ENCODE data around the gene GLI3. TPM values are rescaled to one million over a fixed set of nuclear protein-coding genes. Genes with fewer than 3 reads are reported as not detected.

The GLI3 gene
- total RNA-seq, 1 donor from 2014 or later = 27.7 TPM

DNA sequence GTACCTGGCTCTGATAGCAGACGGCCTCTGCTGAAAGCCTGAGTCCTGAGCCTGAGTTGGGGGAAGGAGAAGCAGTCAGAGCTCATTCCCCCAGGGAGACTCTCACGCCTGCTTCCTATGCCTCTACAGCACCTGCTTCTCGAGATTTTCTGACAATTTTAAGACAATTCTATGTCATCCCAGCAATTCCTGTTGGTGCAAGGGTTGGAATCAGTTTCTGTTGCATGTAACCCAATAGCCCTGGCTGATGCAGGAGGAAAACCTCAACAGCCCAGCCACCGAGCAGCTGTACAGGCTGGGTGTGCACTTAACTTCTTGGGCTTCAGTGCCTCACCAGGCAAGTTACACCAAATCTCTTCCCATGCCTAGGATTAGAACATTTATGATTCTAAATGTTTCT lies 134.7 kb downstream of the GLI3 start:
- Histone ChIP-seq H3K79me2 (ENCODE audit: insufficient read depth, low read length) (no peaks in the 10 kb centered on the region), H3K27me3 (ENCODE audit: insufficient read depth, low read length) (no peaks in the 10 kb centered on the region), H3K4me2 (ENCODE audit: low read length) (no peak overlapping the region), H3K36me3 (ENCODE audit: insufficient read depth, low read length) (no peaks in the 10 kb centered on the region), H3K9me3 (ENCODE audit: insufficient read depth, low read depth, low read length) (no peaks in the 10 kb centered on the region), H3K4me1 (ENCODE audit: insufficient read depth, low read length) (peaks cover 8% of the 10 kb centered on the region), H2AFZ (ENCODE audit: low read depth, low read length) (no peak overlapping the region), H3K4me3 (ENCODE audit: insufficient read depth, low read depth, low read length) (no peak overlapping the region), H3K27ac (ENCODE audit: low read depth, low read length) (no peak overlapping the region), H3K9ac (ENCODE audit: low read length) (no peak overlapping the region), H4K20me1 (ENCODE audit: insufficient read depth, low read length) (peaks cover 6% of the 10 kb centered on the region)
- TF ChIP-seq, protein P1, sequence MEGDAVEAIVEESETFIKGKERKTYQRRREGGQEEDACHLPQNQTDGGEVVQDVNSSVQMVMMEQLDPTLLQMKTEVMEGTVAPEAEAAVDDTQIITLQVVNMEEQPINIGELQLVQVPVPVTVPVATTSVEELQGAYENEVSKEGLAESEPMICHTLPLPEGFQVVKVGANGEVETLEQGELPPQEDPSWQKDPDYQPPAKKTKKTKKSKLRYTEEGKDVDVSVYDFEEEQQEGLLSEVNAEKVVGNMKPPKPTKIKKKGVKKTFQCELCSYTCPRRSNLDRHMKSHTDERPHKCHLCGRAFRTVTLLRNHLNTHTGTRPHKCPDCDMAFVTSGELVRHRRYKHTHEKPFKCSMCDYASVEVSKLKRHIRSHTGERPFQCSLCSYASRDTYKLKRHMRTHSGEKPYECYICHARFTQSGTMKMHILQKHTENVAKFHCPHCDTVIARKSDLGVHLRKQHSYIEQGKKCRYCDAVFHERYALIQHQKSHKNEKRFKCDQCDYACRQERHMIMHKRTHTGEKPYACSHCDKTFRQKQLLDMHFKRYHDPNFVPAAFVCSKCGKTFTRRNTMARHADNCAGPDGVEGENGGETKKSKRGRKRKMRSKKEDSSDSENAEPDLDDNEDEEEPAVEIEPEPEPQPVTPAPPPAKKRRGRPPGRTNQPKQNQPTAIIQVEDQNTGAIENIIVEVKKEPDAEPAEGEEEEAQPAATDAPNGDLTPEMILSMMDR (IDR thresholded peaks at IDR 0.05; ENCODE audit: insufficient read depth, low read depth, low read length) = no peak
- TF ChIP-seq EZH2 (IDR thresholded peaks at IDR 0.05; ENCODE audit: insufficient read depth, low read length) = no peak
- Mint-ChIP-seq H3K27ac (ENCODE audit: unreplicated experiment) (no peak overlapping the region), H3K4me3 (ENCODE audit: unreplicated experiment) (no peak overlapping the region), H3K9me3 (ENCODE audit: unreplicated experiment) (no peaks in the 10 kb centered on the region), H3K36me3 (ENCODE audit: low read depth, unreplicated experiment) (peaks cover 4% of the 10 kb centered on the region), H3K27me3 (ENCODE audit: low read depth, unreplicated experiment) (no peaks in the 10 kb centered on the region), H3K4me1 (ENCODE audit: low read depth, unreplicated experiment) (peaks cover 29% of the 10 kb centered on the region)
- FAIRE-seq (no peak), DNase-seq (ENCODE audit: low read depth) (no peak)

- Histone ChIP-seq H3K27me3 (ENCODE audit: insufficient read depth, low read length) (no peaks in the 10 kb centered on the region), H3K4me3 (ENCODE audit: insufficient read depth, low read depth, low read length) (no peak overlapping the region), H3K4me2 (ENCODE audit: low read length) (no peak overlapping the region), H3K27ac (ENCODE audit: low read depth, low read length) (no peak overlapping the region), H2AFZ (ENCODE audit: low read depth, low read length) (no peak overlapping the region), H4K20me1 (ENCODE audit: insufficient read depth, low read length) (peaks cover 22% of the 10 kb centered on the region), H3K9ac (ENCODE audit: low read length) (no peak overlapping the region), H3K79me2 (ENCODE audit: insufficient read depth, low read length) (no peaks in the 10 kb centered on the region), H3K4me1 (ENCODE audit: insufficient read depth, low read length) (peaks cover 13% of the 10 kb centered on the region), H3K36me3 (ENCODE audit: insufficient read depth, low read length) (no peaks in the 10 kb centered on the region), H3K9me3 (ENCODE audit: insufficient read depth, low read depth, low read length) (no peaks in the 10 kb centered on the region)
- Mint-ChIP-seq H3K4me1 (ENCODE audit: low read depth, unreplicated experiment) (peaks cover 34% of the 10 kb centered on the region), H3K27me3 (ENCODE audit: low read depth, unreplicated experiment) (no peaks in the 10 kb centered on the region), H3K36me3 (ENCODE audit: low read depth, unreplicated experiment) (peaks cover 13% of the 10 kb centered on the region), H3K9me3 (ENCODE audit: unreplicated experiment) (no peaks in the 10 kb centered on the region), H3K4me3 (ENCODE audit: unreplicated experiment) (no peak overlapping the region), H3K27ac (ENCODE audit: unreplicated experiment) (no peak overlapping the region)
- no peak for TF ChIP-seq EZH2 (IDR thresholded peaks at IDR 0.05; ENCODE audit: insufficient read depth, low read length)
- TF ChIP-seq, protein P1 (IDR thresholded peaks at IDR 0.05; ENCODE audit: insufficient read depth, low read depth, low read length) = no peak
- DNase-seq (ENCODE audit: low read depth) = no peak
- no peak for FAIRE-seq
Observed at GRCh38 chr7:42100156-42100508, 136.9 kb downstream of the GLI3 start.

GRCh38 chr7:42099470-42100155 lies 137.4 kb downstream of the GLI3 start:
- H3K4me1 Mint-ChIP-seq (ENCODE audit: low read depth, unreplicated experiment) = peaks cover 34% of the 10 kb centered on the region
- H3K27ac ChIP-seq (ENCODE audit: low read depth, low read length) = no peak overlapping the region
- H3K36me3 ChIP-seq (ENCODE audit: insufficient read depth, low read length) = no peaks in the 10 kb centered on the region

More at GRCh38 chr7:42099470-42100155, 137.4 kb downstream of the GLI3 start:
- Histone ChIP-seq H3K27me3 (ENCODE audit: insufficient read depth, low read length) (no peaks in the 10 kb centered on the region), H3K4me2 (ENCODE audit: low read length) (no peak overlapping the region), H3K79me2 (ENCODE audit: insufficient read depth, low read length) (no peaks in the 10 kb centered on the region), H4K20me1 (ENCODE audit: insufficient read depth, low read length) (peaks cover 27% of the 10 kb centered on the region), H2AFZ (ENCODE audit: low read depth, low read length) (no peak overlapping the region), H3K9ac (ENCODE audit: low read length) (no peak overlapping the region), H3K9me3 (ENCODE audit: insufficient read depth, low read depth, low read length) (no peaks in the 10 kb centered on the region), H3K4me3 (ENCODE audit: insufficient read depth, low read depth, low read length) (no peak overlapping the region), H3K4me1 (ENCODE audit: insufficient read depth, low read length) (peaks cover 13% of the 10 kb centered on the region)
- Mint-ChIP-seq H3K36me3 (ENCODE audit: low read depth, unreplicated experiment) (peaks cover 13% of the 10 kb centered on the region), H3K4me3 (ENCODE audit: unreplicated experiment) (no peak overlapping the region), H3K9me3 (ENCODE audit: unreplicated experiment) (no peaks in the 10 kb centered on the region), H3K27ac (ENCODE audit: unreplicated experiment) (no peak overlapping the region), H3K27me3 (ENCODE audit: low read depth, unreplicated experiment) (no peaks in the 10 kb centered on the region)
- no peak for DNase-seq (ENCODE audit: low read depth)
- no peak for FAIRE-seq
- no peak for TF ChIP-seq EZH2 (IDR thresholded peaks at IDR 0.05; ENCODE audit: insufficient read depth, low read length)
